Tibial nerve (tissue), 3 donors: ENCODE measurements around the gene AGMO.

Source experiments
- POLR2A ChIP-seq, 2 donors: fragments of 450-650 bp; IDR thresholded peaks; one replicate each; pipeline ENCODE4 v1.6.1; 2017; ENCODE audit warnings: antibody characterized with exemption in 2 of 2, mild to moderate bottlenecking in 2 of 2, moderate library complexity in 2 of 2
- TF ChIP-seq, protein P1 (sequence below), 5 experiments: fragments of 200-600 bp in 3 of 5; fragments of 450-650 bp in 2 of 5; sonication (generic) in 3 of 5; IDR thresholded peaks; one replicate each; pipeline ENCODE4 v1.5.1; 2016 to 2019; ENCODE audit warnings: antibody characterized with exemption in 5 of 5, mild to moderate bottlenecking in 3 of 5, moderate library complexity in 2 of 5

DNA sequence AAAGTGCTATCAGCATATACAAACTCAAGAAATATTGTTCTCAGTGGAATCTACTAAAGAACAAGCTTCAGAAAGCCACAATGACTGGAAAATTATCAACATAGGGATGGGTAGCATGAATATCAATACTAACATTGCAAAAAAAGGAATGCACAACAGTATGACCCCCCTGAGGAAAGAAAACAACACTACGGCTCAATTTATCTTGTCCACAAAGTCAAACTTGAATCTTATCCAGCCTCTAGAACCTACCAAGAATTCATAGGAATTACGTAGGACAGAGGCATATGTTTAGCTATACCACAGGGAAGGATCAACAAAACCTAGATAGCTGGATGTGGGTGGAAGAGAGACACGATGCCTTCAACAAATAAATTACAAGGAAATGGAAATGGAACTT lies 54.6 kb downstream of the AGMO start:
- TF ChIP-seq, protein P1, sequence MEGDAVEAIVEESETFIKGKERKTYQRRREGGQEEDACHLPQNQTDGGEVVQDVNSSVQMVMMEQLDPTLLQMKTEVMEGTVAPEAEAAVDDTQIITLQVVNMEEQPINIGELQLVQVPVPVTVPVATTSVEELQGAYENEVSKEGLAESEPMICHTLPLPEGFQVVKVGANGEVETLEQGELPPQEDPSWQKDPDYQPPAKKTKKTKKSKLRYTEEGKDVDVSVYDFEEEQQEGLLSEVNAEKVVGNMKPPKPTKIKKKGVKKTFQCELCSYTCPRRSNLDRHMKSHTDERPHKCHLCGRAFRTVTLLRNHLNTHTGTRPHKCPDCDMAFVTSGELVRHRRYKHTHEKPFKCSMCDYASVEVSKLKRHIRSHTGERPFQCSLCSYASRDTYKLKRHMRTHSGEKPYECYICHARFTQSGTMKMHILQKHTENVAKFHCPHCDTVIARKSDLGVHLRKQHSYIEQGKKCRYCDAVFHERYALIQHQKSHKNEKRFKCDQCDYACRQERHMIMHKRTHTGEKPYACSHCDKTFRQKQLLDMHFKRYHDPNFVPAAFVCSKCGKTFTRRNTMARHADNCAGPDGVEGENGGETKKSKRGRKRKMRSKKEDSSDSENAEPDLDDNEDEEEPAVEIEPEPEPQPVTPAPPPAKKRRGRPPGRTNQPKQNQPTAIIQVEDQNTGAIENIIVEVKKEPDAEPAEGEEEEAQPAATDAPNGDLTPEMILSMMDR (IDR thresholded peaks at IDR 0.05), result no peak
- no peak for TF ChIP-seq POLR2A (IDR thresholded peaks at IDR 0.05)
